Loucy (cell line): Measurements from ENCODE around the gene CHRNA9.

ENCODE experiments used
- H2AFZ ChIP-seq: fragments of 200-600 bp; sonication (generic); 2 replicates; pipeline ENCODE4 v1.6.0; 2016; ENCODE audit warnings: antibody characterized with exemption, mild to moderate bottlenecking, low read length, moderate library complexity
- H3F3A ChIP-seq: fragments of 200-600 bp; 2 replicates; pipeline ENCODE4 v1.6.0; 2016; ENCODE audit warnings: antibody characterized with exemption, low read depth, mild to moderate bottlenecking
- H3K27me3 ChIP-seq: fragments of 200-600 bp; sonication (generic); 2 replicates; pipeline ENCODE4 v1.6.1; 2014; ENCODE audit warnings: low read length, mild to moderate bottlenecking; ENCODE audit not compliant: insufficient read depth, poor library complexity, severe bottlenecking
- H3K36me3 ChIP-seq: fragments of 200-600 bp; sonication (generic); 2 replicates; pipeline ENCODE4 v1.6.1; 2016; ENCODE audit warnings: low read length; ENCODE audit not compliant: insufficient read depth
- H3K4me1 ChIP-seq: fragments of 200-600 bp; sonication (generic); 2 replicates; pipeline ENCODE4 v1.5.1; 2014; ENCODE audit warnings: low read length, mild to moderate bottlenecking; ENCODE audit not compliant: insufficient read depth, poor library complexity, severe bottlenecking
- H3K4me2 ChIP-seq: fragments of 200-600 bp; sonication (generic); 2 replicates; pipeline ENCODE4 v1.6.0; 2014; ENCODE audit warnings: antibody characterized with exemption, low read length, low read depth, mild to moderate bottlenecking; ENCODE audit not compliant: poor library complexity, severe bottlenecking
- H3K4me3 ChIP-seq: fragments of 200-600 bp; sonication (generic); 2 replicates; pipeline ENCODE4 v1.5.1; 2014; ENCODE audit warnings: low read length, mild to moderate bottlenecking, mixed read lengths; ENCODE audit not compliant: poor library complexity, severe bottlenecking
- H3K79me2 ChIP-seq: fragments of 200-600 bp; sonication (generic); 2 replicates; pipeline ENCODE4 v1.6.1; 2014; ENCODE audit warnings: low read length; ENCODE audit not compliant: insufficient read depth
- H3K9ac ChIP-seq: fragments of 200-600 bp; sonication (generic); 2 replicates; pipeline ENCODE4 v1.6.0; 2014; ENCODE audit warnings: mild to moderate bottlenecking, low read depth, low read length, moderate library complexity; ENCODE audit not compliant: poor library complexity, severe bottlenecking
- H3K9me2 ChIP-seq: fragments of 200-600 bp; sonication (generic); replicated peaks from 2 replicates; pipeline ENCODE4 v1.6.1; 2016; ENCODE audit warnings: low read depth, low read length, mixed read lengths
- H3K9me3 ChIP-seq: fragments of 200-600 bp; sonication (generic); 2 replicates; pipeline ENCODE4 v1.6.1; 2014; ENCODE audit warnings: mild to moderate bottlenecking, antibody characterized with exemption, low read length, low read depth; ENCODE audit not compliant: insufficient read depth
- H4K20me1 ChIP-seq: fragments of 200-600 bp; sonication (generic); 2 replicates; pipeline ENCODE4 v1.6.0; 2014; ENCODE audit warnings: antibody characterized with exemption, low read length, mild to moderate bottlenecking; ENCODE audit not compliant: insufficient read depth, poor library complexity, severe bottlenecking
- CTCF ChIP-seq: fragments of 200-600 bp; sonication (generic); conservative IDR thresholded peaks from 2 replicates; pipeline ENCODE4 v1.5.1; 2014; ENCODE audit warnings: mild to moderate bottlenecking, antibody characterized with exemption, low read length
- EZH2phosphoT487 ChIP-seq: fragments of 200-600 bp; IDR thresholded peaks from 2 replicates; pipeline ENCODE4 v1.6.1; 2018; ENCODE audit warnings: antibody characterized with exemption, mild to moderate bottlenecking, moderate library complexity, borderline replicate concordance

CHRNA9 gene

GRCh38 chr4:40377512-40378365, 42.6 kb downstream of the CHRNA9 start:
- no peaks in the 10 kb centered on the region for H3K4me1 ChIP-seq
- H3K9me2 ChIP-seq, result no peaks in the 10 kb centered on the region
- no peaks in the 10 kb centered on the region for H3K27me3 ChIP-seq
- no peak overlapping the region for H3K9ac ChIP-seq
- no peaks in the 10 kb centered on the region for H3F3A ChIP-seq
- H3K9me3 ChIP-seq, result no peaks in the 10 kb centered on the region
- H2AFZ ChIP-seq, result no peak overlapping the region
- H4K20me1 ChIP-seq, result no peaks in the 10 kb centered on the region
- no peak overlapping the region for H3K4me2 ChIP-seq
- no peaks in the 10 kb centered on the region for H3K36me3 ChIP-seq
- H3K4me3 ChIP-seq, result no peak overlapping the region
- H3K79me2 ChIP-seq, result no peaks in the 10 kb centered on the region
- TF ChIP-seq EZH2phosphoT487 (no peak), CTCF (no peak)

- H3F3A ChIP-seq, result no peaks in the 10 kb centered on the region
- no peak overlapping the region for H3K4me2 ChIP-seq
- no peaks in the 10 kb centered on the region for H3K36me3 ChIP-seq
- no peak overlapping the region for H2AFZ ChIP-seq
- no peaks in the 10 kb centered on the region for H3K79me2 ChIP-seq
- no peaks in the 10 kb centered on the region for H3K27me3 ChIP-seq
- H3K9me2 ChIP-seq, result no peaks in the 10 kb centered on the region
- no peaks in the 10 kb centered on the region for H3K9me3 ChIP-seq
- H3K4me1 ChIP-seq, result no peaks in the 10 kb centered on the region
- no peak overlapping the region for H3K9ac ChIP-seq
- TF ChIP-seq EZH2phosphoT487 (no peak), CTCF (no peak)
- no peaks in the 10 kb centered on the region for H4K20me1 ChIP-seq
- H3K4me3 ChIP-seq, result no peak overlapping the region
Observed at GRCh38 chr4:40378619-40379018, 43.5 kb downstream of the CHRNA9 start.

GRCh38 chr4:40379248-40379647, 44.1 kb downstream of the CHRNA9 start:
- no peak overlapping the region for H3K4me3 ChIP-seq
- no peaks in the 10 kb centered on the region for H4K20me1 ChIP-seq
- no peak overlapping the region for H2AFZ ChIP-seq
- no peaks in the 10 kb centered on the region for H3K27me3 ChIP-seq
- H3K4me2 ChIP-seq, result no peak overlapping the region
- H3F3A ChIP-seq, result no peaks in the 10 kb centered on the region
- H3K9ac ChIP-seq, result no peak overlapping the region
- no peaks in the 10 kb centered on the region for H3K36me3 ChIP-seq
- no peaks in the 10 kb centered on the region for H3K79me2 ChIP-seq
- TF ChIP-seq CTCF (no peak), EZH2phosphoT487 (no peak)
- no peaks in the 10 kb centered on the region for H3K9me3 ChIP-seq
- H3K4me1 ChIP-seq, result no peaks in the 10 kb centered on the region
- no peaks in the 10 kb centered on the region for H3K9me2 ChIP-seq
